Keratinocyte (primary cell): Measurements from ENCODE around the gene CHMP4B.

Experiments
- EZH2 ChIP-seq: IDR thresholded peaks from one replicate; pipeline ENCODE4 v1.6.1; 2012; ENCODE audit warnings: inconsistent platforms, mild to moderate bottlenecking, low read length, moderate library complexity
- TF ChIP-seq, protein P1 (sequence below), 3 experiments: IDR thresholded peaks in 1 of 3; conservative IDR thresholded peaks in 1 of 3; optimal IDR thresholded peaks in 1 of 3; 2 replicates in 2 of 3; 3 replicates in 1 of 3; pipeline versions ENCODE3 to v1.5.1; 2011; ENCODE audit warnings: low read length in 3 of 3, mild to moderate bottlenecking in 3 of 3, moderate library complexity in 2 of 3, control low read depth in 1 of 3, inconsistent platforms in 1 of 3; ENCODE audit not compliant: insufficient read depth in 2 of 3; ENCODE audit errors: extremely low read depth in 1 of 3

DNA sequence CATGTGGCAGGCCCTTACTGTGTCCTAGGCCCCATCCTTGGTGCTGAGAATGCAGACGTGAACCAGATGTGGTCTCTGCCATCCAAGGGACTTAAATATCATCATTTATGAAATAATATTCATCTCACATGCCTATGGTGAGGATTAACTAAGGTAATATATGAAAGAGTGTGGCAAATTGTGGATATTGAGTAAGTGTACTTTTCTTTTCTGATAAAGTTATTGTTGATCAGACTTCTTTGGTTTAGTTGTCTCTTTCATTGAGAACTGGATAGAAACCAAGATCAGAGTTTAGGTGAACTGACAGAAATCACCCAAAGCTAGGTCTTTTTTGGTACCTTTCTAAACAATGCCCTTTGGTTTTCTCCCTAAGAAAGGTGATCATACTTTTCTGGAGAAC lies 5.0 kb downstream of the CHMP4B start:
- no peak for TF ChIP-seq EZH2
- TF ChIP-seq, protein P1, sequence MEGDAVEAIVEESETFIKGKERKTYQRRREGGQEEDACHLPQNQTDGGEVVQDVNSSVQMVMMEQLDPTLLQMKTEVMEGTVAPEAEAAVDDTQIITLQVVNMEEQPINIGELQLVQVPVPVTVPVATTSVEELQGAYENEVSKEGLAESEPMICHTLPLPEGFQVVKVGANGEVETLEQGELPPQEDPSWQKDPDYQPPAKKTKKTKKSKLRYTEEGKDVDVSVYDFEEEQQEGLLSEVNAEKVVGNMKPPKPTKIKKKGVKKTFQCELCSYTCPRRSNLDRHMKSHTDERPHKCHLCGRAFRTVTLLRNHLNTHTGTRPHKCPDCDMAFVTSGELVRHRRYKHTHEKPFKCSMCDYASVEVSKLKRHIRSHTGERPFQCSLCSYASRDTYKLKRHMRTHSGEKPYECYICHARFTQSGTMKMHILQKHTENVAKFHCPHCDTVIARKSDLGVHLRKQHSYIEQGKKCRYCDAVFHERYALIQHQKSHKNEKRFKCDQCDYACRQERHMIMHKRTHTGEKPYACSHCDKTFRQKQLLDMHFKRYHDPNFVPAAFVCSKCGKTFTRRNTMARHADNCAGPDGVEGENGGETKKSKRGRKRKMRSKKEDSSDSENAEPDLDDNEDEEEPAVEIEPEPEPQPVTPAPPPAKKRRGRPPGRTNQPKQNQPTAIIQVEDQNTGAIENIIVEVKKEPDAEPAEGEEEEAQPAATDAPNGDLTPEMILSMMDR (optimal IDR thresholded peaks at IDR 0.05 in 1 of 3, IDR thresholded peaks at IDR 0.05 in 1 of 3, conservative IDR thresholded peaks at IDR 0.05 in 1 of 3; ENCODE audit: extremely low read depth in 1 of 3, insufficient read depth in 2 of 3, low read length in 3 of 3): no peak
